Muscle layer of duodenum (tissue), 2 donors: ENCODE results near the gene FHL2.
"Not testable (repeated sequence)": the region's sequence is repeated elsewhere in the genome, so short reads cannot be mapped to it uniquely, and the experiment has no call there.

Source experiments
- H3K27ac ChIP-seq: one replicate; pipeline ENCODE4 v1.7.0; 2013; ENCODE audit warnings: mild to moderate bottlenecking, low read length
- H3K27me3 ChIP-seq: one replicate; pipeline ENCODE4 v1.7.0; 2013; ENCODE audit warnings: low read depth, mild to moderate bottlenecking, control low read depth, low read length
- H3K36me3 ChIP-seq, 2 donors: one replicate each; pipeline ENCODE4 v1.7.0; 2013; ENCODE audit warnings: low read length in 2 of 2, control low read depth in 1 of 2, mild to moderate bottlenecking in 1 of 2; ENCODE audit not compliant: insufficient read depth in 2 of 2, control insufficient read depth in 1 of 2
- H3K4me1 ChIP-seq, 2 donors: one replicate each; pipeline ENCODE4 v1.7.0; 2013; ENCODE audit warnings: low read length in 2 of 2, mild to moderate bottlenecking in 2 of 2, control low read depth in 1 of 2, moderate library complexity in 1 of 2; ENCODE audit not compliant: insufficient read depth in 2 of 2, control insufficient read depth in 1 of 2
- H3K4me3 ChIP-seq, 2 donors: one replicate each; pipeline ENCODE4 v1.7.0; 2013; ENCODE audit warnings: low read length in 2 of 2, low read depth in 1 of 2, mild to moderate bottlenecking in 1 of 2
- H3K9me3 ChIP-seq, 2 donors: one replicate each; pipeline ENCODE4 v1.7.0; 2013; ENCODE audit warnings: low read length in 2 of 2, control low read depth in 1 of 2, mild to moderate bottlenecking in 1 of 2; ENCODE audit not compliant: control insufficient read depth in 1 of 2
- donor health status: healthy.

Gene FHL2

DNA sequence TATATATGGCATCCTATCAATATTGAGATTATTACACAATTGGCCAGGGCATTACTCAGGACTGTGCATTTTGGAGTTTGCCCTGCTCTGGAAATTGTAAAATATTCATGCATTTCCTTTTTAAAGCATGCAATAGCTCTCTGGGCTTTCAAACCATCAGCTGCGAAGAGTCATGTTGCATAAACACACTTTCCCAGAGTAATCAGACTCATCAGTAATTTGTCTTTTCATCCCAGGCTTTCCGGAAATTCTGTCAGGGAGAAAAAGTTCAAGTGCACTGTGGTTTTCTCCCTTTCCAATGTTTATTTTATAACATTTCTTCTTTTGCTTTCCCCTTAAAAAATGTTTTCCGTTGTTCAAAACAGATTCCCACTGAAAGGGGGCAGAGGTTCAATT lies 38.9 kb upstream of the FHL2 start:
- Histone ChIP-seq H3K4me3 (no peak overlapping the region), H3K9me3 (no peaks in the 10 kb centered on the region), H3K36me3 (no peaks in the 10 kb centered on the region), H3K27me3 (no peaks in the 10 kb centered on the region), H3K4me1 (peaks cover 7 to 16% of the 10 kb centered on the region in 2 donors), H3K27ac (no peak overlapping the region)

GRCh38 chr2:105432749-105433148 lies 33.9 kb upstream of the FHL2 start:
- H3K9me3 ChIP-seq = no peaks in the 10 kb centered on the region
- H3K4me1 ChIP-seq = peaks cover 0 to 10% of the 10 kb centered on the region in 2 donors
- no peak overlapping the region for H3K27ac ChIP-seq
- no peaks in the 10 kb centered on the region for H3K27me3 ChIP-seq
- H3K4me3 ChIP-seq = no peak overlapping the region
- no peaks in the 10 kb centered on the region for H3K36me3 ChIP-seq

- Histone ChIP-seq H3K27ac (no peak overlapping the region), H3K36me3 (no peaks in the 10 kb centered on the region), H3K9me3 (no peaks in the 10 kb centered on the region), H3K4me3 (no peak overlapping the region), H3K27me3 (no peaks in the 10 kb centered on the region), H3K4me1 (peaks cover 0 to 9% of the 10 kb centered on the region in 2 donors)
Observed at GRCh38 chr2:105432044-105432399, 33.2 kb upstream of the FHL2 start.

DNA sequence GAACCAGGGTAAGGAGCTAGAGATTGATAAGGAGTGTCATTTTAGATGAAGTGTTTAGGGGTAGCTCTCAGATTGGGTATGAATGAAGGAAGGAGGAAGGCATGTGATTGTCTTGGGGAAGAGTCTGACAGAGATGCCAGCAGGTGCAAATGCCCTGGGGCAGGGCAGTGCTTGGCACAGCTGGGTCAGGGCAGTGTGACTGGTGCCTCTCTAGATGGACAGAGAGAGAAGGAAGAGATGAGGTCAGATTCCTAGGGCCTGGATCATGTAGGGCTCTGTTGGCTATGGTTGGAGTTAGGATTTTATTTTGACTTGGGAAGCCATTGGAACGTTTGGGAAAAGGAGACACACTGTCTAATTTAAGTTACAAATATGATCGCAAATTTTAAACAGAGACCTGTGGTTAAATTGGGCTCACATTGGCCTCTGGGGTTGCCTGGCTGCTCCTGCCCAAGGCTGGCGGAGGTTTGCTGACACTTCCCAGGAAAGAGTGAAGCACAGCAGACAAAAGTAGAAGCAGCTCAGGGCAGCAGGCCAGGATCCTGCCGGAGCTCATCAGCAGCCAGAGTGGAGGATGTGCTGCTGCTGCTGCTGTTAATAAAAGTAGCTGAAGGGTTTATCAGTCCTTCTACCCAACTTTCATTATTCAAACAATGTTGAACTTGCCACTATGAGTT lies 32.7 kb upstream of the FHL2 start:
- H3K27me3 ChIP-seq = no peaks in the 10 kb centered on the region
- H3K4me3 ChIP-seq = no peak overlapping the region
- no peaks in the 10 kb centered on the region for H3K9me3 ChIP-seq
- no peaks in the 10 kb centered on the region for H3K36me3 ChIP-seq
- H3K4me1 ChIP-seq = peaks cover 0 to 9% of the 10 kb centered on the region in 2 donors
- H3K27ac ChIP-seq = no peak overlapping the region

- Histone ChIP-seq H3K36me3 (no peaks in the 10 kb centered on the region), H3K9me3 (no peaks in the 10 kb centered on the region), H3K4me1 (peaks cover 0 to 9% of the 10 kb centered on the region in 2 donors), H3K4me3 (no peak overlapping the region), H3K27ac (no peak overlapping the region), H3K27me3 (no peaks in the 10 kb centered on the region)
Observed at GRCh38 chr2:105428387-105429018, 29.7 kb upstream of the FHL2 start.

DNA sequence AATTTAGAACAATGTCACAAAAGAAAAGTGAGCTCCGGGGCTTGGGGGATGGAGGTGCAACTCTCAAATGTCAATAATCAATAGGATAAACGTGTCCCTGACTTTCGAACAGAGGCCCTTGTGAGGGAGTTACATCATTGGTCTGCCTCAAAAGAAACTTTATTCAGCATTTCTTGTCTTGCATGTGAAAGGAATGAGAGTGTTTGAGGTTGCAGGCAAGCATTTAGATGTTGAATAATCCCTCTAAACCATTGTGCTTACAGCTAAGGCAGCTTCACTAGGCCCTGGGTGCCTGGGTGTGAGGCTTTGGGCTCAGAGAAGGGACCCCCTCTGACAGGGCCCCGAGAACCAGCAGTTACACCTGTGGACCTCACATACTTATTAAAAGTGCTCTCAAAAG lies 28.6 kb upstream of the FHL2 start:
- Histone ChIP-seq H3K27ac (no peak overlapping the region), H3K36me3 (no peaks in the 10 kb centered on the region), H3K4me1 (peaks cover 0 to 7% of the 10 kb centered on the region in 2 donors), H3K27me3 (no peaks in the 10 kb centered on the region), H3K9me3 (no peaks in the 10 kb centered on the region), H3K4me3 (no peak overlapping the region)

DNA sequence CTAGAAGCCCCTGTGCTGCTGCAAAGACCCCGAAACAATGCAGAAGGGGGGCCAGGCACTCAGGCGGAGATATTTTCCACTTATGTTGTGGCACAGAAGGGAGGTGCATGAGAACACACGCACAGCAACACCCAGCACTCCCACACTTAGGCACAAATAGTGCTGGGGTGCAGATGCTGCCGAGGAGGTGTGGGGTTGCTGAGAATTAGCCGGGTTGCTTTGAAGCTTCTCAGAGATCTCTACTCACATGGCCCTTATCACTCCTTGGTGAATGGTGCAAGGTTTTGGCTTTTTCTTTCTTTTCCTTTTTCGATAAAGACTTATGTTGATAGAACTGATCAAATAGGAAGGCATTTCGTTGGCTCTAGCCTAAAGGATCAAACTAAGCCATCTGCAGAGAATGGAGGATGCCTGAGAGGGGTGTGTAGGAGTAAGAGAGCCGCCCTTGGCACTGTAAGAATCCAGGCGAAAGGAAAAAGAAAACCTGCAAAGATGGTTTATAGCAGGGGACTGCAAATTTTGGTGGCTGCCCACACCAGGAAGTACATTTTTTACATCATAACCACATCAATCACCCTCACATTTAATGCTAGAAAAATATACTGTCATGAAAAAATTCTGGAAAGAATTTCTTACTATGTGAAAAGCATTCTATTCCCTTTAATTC lies 27.9 kb upstream of the FHL2 start:
- Histone ChIP-seq H3K27me3 (no peaks in the 10 kb centered on the region), H3K4me3 (no peak overlapping the region), H3K4me1 (no peaks in the 10 kb centered on the region), H3K36me3 (no peaks in the 10 kb centered on the region), H3K9me3 (no peaks in the 10 kb centered on the region), H3K27ac (no peak overlapping the region)

GRCh38 chr2:105425936-105426625 lies 27.2 kb upstream of the FHL2 start:
- Histone ChIP-seq H3K27me3 (no peaks in the 10 kb centered on the region), H3K4me1 (no peaks in the 10 kb centered on the region), H3K9me3 (no peaks in the 10 kb centered on the region), H3K36me3 (no peaks in the 10 kb centered on the region), H3K4me3 (no peak overlapping the region), H3K27ac (no peak overlapping the region)

DNA sequence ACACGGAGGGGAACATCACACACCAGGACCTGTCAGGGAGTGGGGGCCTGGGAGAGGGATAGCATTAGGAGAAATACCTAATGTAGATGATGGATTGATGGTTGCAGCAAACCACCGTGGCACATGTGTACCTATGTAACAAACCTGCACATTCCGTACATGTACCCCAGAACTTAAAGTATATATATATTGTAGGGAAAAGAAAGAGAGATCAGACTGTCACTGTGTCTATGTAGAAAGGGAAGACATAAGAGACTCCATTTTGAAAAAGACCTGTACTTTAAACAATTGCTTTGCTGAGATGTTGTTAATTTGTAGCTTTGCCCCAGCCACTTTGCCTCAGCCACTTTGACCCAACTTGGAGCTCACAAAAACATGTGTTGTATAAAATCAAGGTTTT lies 26.0 kb upstream of the FHL2 start:
- H3K27ac ChIP-seq, H3K36me3 ChIP-seq, H3K4me1 ChIP-seq, H3K27me3 ChIP-seq, H3K4me3 ChIP-seq, H3K9me3 ChIP-seq: not testable (repeated sequence)

DNA sequence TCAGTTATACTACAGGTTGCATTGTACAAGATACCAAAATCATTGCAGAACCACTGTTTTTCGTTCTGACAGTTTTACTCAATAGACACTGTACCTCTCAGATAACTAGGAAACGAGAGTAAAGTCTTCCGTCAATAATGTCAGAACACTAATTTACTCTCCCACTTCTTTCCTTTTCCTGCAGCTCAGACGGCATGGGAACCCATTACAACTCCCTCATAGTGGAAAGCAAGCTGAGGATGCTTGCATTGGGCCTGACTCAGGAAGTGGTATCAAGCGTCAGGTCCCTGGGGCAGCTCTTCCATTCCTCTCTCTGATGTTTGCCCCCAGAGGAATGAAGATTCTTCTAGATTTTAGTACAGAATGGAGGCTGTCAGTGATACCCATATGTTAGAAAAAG lies 23.9 kb upstream of the FHL2 start:
- H3K9me3 ChIP-seq = no peaks in the 10 kb centered on the region
- H3K4me1 ChIP-seq = no peaks in the 10 kb centered on the region
- no peaks in the 10 kb centered on the region for H3K27me3 ChIP-seq
- H3K4me3 ChIP-seq = no peak overlapping the region
- H3K36me3 ChIP-seq = no peaks in the 10 kb centered on the region
- H3K27ac ChIP-seq = no peak overlapping the region

DNA sequence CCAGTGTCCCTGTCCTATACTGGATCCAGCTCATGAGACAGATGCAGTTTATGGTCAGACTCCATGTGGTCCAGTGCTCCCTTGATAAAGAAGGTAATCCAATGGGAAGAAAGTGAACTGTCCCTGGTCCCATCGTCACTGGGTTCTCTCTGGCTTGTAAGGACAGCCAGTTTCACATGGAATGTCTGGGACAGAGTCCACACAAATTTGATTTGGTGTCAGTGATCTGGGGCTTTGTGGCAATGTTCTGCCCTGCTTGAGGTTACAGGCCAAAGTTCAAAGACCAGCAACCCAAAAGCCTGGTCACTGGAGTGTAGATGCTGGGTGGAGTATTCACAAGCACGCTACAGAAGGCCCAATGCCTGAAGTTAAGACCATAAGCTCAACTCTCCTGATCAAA lies 22.2 kb upstream of the FHL2 start:
- Histone ChIP-seq H3K27ac (no peak overlapping the region), H3K9me3 (no peaks in the 10 kb centered on the region)

More for the DNA sequence above, 22.2 kb upstream of the FHL2 start:
- H3K4me1 ChIP-seq = no peaks in the 10 kb centered on the region
- H3K36me3 ChIP-seq = no peaks in the 10 kb centered on the region
- no peaks in the 10 kb centered on the region for H3K27me3 ChIP-seq
- H3K4me3 ChIP-seq = no peak overlapping the region
